Endothelial cell of umbilical vein (primary cell): Measurements from ENCODE around the gene SYNJ1. TPM values are rescaled to one million over a fixed set of nuclear protein-coding genes. Genes with fewer than 3 reads are reported as not detected.
A peak's percentile ranks its signal among the peaks of the same experiment; 100 is the strongest.

ENCODE experiments used
- BruUV-seq: library from RNA; stranded (reverse); fragments of 400-500 nt; replicated peaks from 2 replicates; lab custom pipeline; 2021; lab: Mats Ljungman, UMichigan
- CTCF ChIA-PET: fragments of 300-600, 350-600 bp; sonication (Branson Sonifier 250); formaldehyde crosslinking; loops from one replicate; lab custom pipeline; 2021; ENCODE audit warnings: antibody characterized with exemption, inconsistent platforms; lab: Charles Lee
- POLR2A ChIA-PET: fragments of 300-600, 350-600 bp; sonication (Branson Sonifier 250); formaldehyde crosslinking; loops from one replicate; lab custom pipeline; 2021; ENCODE audit warnings: antibody characterized with exemption, inconsistent platforms; lab: Charles Lee
- DNase-seq: peaks from one replicate; pipeline ENCODE4 v3.0.0-alpha.2; 2011; ENCODE audit warnings: low read depth, low spot score
- FAIRE-seq: peaks from 2 replicates; lab custom pipeline; 2011; peaks lifted over from hg19 to GRCh38; lab: Jason Lieb, UNC
- H2AFZ ChIP-seq: 2 replicates; pipeline ENCODE4 v1.6.0; 2012; ENCODE audit warnings: low read depth, low read length, control low read depth, inconsistent platforms
- H3K27ac ChIP-seq: 2 replicates; pipeline ENCODE4 v1.5.1; 2011; ENCODE audit warnings: low read depth, mild to moderate bottlenecking, control low read depth, low read length, moderate library complexity; ENCODE audit not compliant: insufficient read depth
- H3K27me3 ChIP-seq, 2 experiments: 2 replicates each; pipeline versions ENCODE4 v1.6.0 to v1.6.1; 2011; ENCODE audit warnings: low read length in 2 of 2, mixed read lengths in 1 of 2; ENCODE audit not compliant: control insufficient read depth in 2 of 2, insufficient read depth in 2 of 2
- H3K36me3 ChIP-seq, 2 experiments: 2 replicates in 1 of 2; 3 replicates in 1 of 2; pipeline ENCODE4 v1.5.1; 2011; ENCODE audit warnings: low read length in 2 of 2, mild to moderate bottlenecking in 1 of 2, moderate library complexity in 1 of 2; ENCODE audit not compliant: control insufficient read depth in 2 of 2, insufficient read depth in 2 of 2; ENCODE audit errors: extremely low read depth in 1 of 2
- H3K4me1 ChIP-seq: 3 replicates; pipeline ENCODE4 v1.5.1; 2011; ENCODE audit warnings: mild to moderate bottlenecking, low read length; ENCODE audit not compliant: control insufficient read depth, insufficient read depth; ENCODE audit errors: extremely low read depth
- H3K4me2 ChIP-seq: 2 replicates; pipeline ENCODE4 v1.6.1; 2011; ENCODE audit warnings: low read length, control low read depth, mixed read lengths; ENCODE audit not compliant: insufficient read depth
- H3K4me3 ChIP-seq, 3 experiments: fragments of 200-600 bp in 1 of 3; sonication (generic), shearing (Covaris generic) in 1 of 3; replicated peaks in 1 of 3; 2 replicates each; pipeline ENCODE4 v1.5.1; 2011 to 2016; ENCODE audit warnings: control low read depth in 3 of 3, low read length in 3 of 3, mild to moderate bottlenecking in 2 of 3, inconsistent platforms in 1 of 3, low read depth in 1 of 3, moderate library complexity in 1 of 3; ENCODE audit not compliant: insufficient read depth in 1 of 3
- H3K79me2 ChIP-seq: 2 replicates; pipeline ENCODE4 v1.6.0; 2012; ENCODE audit warnings: low read length, inconsistent platforms; ENCODE audit not compliant: control insufficient read depth, insufficient read depth
- H3K9ac ChIP-seq: replicated peaks from 2 replicates; pipeline ENCODE3; 2011; ENCODE audit warnings: low read length, control low read depth; ENCODE audit not compliant: insufficient read depth; ENCODE audit errors: extremely low read depth
- H3K9me1 ChIP-seq: replicated peaks from 3 replicates; pipeline ENCODE4 v1.6.0; 2011; ENCODE audit warnings: mild to moderate bottlenecking, low read length; ENCODE audit not compliant: control insufficient read depth, insufficient read depth; ENCODE audit errors: extremely low read depth
- H3K9me3 ChIP-seq: replicated peaks from 2 replicates; pipeline ENCODE4 v1.5.1; 2012; ENCODE audit warnings: low read length, inconsistent platforms; ENCODE audit not compliant: control insufficient read depth, insufficient read depth
- H4K20me1 ChIP-seq: replicated peaks from 2 replicates; pipeline ENCODE3; 2011; ENCODE audit warnings: mild to moderate bottlenecking, low read length; ENCODE audit not compliant: control insufficient read depth, insufficient read depth; ENCODE audit errors: extremely low read depth
- EZH2 ChIP-seq: IDR thresholded peaks from 2 replicates; pipeline ENCODE4 v1.6.1; 2012; ENCODE audit warnings: borderline replicate concordance, low read depth, mild to moderate bottlenecking, moderate library complexity, low read length, inconsistent platforms; ENCODE audit not compliant: severe bottlenecking
- FOS ChIP-seq: IDR thresholded peaks from 2 replicates; pipeline ENCODE4 v1.6.1; 2011; ENCODE audit warnings: mild to moderate bottlenecking, low read length, moderate library complexity, borderline replicate concordance; ENCODE audit not compliant: insufficient read depth
- GATA2 ChIP-seq: IDR thresholded peaks from 2 replicates; pipeline ENCODE4 v1.7.0; 2011; ENCODE audit warnings: low read depth, mild to moderate bottlenecking, moderate library complexity, mixed read lengths, low read length; ENCODE audit not compliant: insufficient read length, insufficient read depth
- JUN ChIP-seq: IDR thresholded peaks from 2 replicates; pipeline ENCODE4 v1.6.1; 2011; ENCODE audit warnings: borderline replicate concordance, low read depth; ENCODE audit not compliant: insufficient read length, insufficient read depth
- MAX ChIP-seq: IDR thresholded peaks from 2 replicates; pipeline ENCODE4 v1.6.1; 2011; ENCODE audit not compliant: insufficient read depth, insufficient read length
- POLR2A ChIP-seq: IDR thresholded peaks from 2 replicates; pipeline ENCODE4 v1.6.1; 2012; ENCODE audit warnings: low read depth, mild to moderate bottlenecking, control low read depth, low read length
- POLR2AphosphoS5 ChIP-seq: IDR thresholded peaks from 2 replicates; pipeline ENCODE4 v1.6.1; 2012; ENCODE audit warnings: low read depth, mild to moderate bottlenecking, control low read depth, low read length, moderate library complexity; ENCODE audit not compliant: insufficient read depth
- dilution Hi-C: fragments of 300-500 bp; cut with MboI; formaldehyde crosslinking; loops from one replicate; pipeline ENCODE4 v1.15.0; 2019; ENCODE audit warnings: low sequenced_read_pairs; ENCODE audit not compliant: extremely low pct_ligation_motif_present
- intact Hi-C: fragments of 100-400 bp; cut with micrococcal nuclease; formaldehyde crosslinking; loops from one replicate; pipeline ENCODE4 v1.10.0; 2022
- polyA plus RNA-seq, 4 experiments: library from polyadenylated mRNA; depleted of rRNA in 3 of 4; stranded (reverse) in 3 of 4; unstranded in 1 of 4; fragments of >200 nt; gene quantifications; 2 replicates each; pipeline versions ENCODE4 v1.2.1 to v1.2.3, GENCODE V29; 2011 to 2012; ENCODE audit warnings: missing spikeins in 1 of 4
- total RNA-seq: library from RNA; stranded (reverse); gene quantifications from 2 replicates; pipeline ENCODE4 v1.2.3, GENCODE V29; 2021

SYNJ1 gene
- total and polyA plus RNA-seq, 2 donors (not counting 3 experiments of a cell fraction or from before 2014, with no cell fraction given) = 5.9 to 17.0 TPM

DNA sequence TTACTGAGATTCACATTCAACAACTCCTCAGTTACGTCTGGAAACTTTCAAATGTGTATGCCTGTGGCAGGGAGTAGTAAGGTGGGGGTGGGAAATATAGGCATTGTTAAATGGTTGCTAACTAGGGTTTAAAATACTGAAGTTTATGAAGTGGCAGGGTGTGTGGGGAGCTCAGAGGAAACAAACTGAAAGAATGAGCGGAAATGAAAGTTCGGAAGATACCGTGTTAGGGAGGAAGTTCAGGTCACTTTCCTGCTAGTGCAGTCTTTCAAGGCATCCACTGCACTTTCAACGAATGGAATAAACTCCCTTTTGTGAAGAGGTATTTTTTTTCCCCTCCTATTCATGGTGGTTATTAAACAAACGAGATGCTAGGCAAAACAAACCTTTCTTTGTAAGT, 19.7 kb downstream of the SYNJ1 start:
- FAIRE-seq (peak; percentile 88), DNase-seq (peak; percentile 89)
- Histone ChIP-seq H3K27me3 (no peaks in the 10 kb centered on the region), H3K4me3 (peak overlapping the region in 1 of 3 experiments; percentile 27), H3K36me3 (no peaks in the 10 kb centered on the region), H3K9me1 (no peaks in the 10 kb centered on the region), H3K4me1 (peaks cover 34% of the 10 kb centered on the region), H3K79me2 (no peaks in the 10 kb centered on the region), H3K9ac (peak overlapping the region; percentile 38), H2AFZ (peak overlapping the region; percentile 64), H3K9me3 (no peaks in the 10 kb centered on the region), H4K20me1 (no peaks in the 10 kb centered on the region), H3K27ac (peak overlapping the region; percentile 60), H3K4me2 (peak overlapping the region; percentile 71)
- POLR2A ChIA-PET = interaction anchor here (1.0 kb wide), 1 partner anchor 19 kb away, joined by 3 read pairs; the partner anchor contains the start of gene SYNJ1
- intact Hi-C loops = loop anchor here (1.0 kb wide), 1 partner anchor 19 kb away; no protein-coding TSS in a partner anchor
- dilution Hi-C loops = no loop called here
- no TSS peak for BruUV-seq
- CTCF ChIA-PET = interaction anchor here (0.7 to 2.9 kb wide), 6 partner anchors 9 to 63 kb away, joined by 3 to 22 read pairs (median 3); partner anchors contain the start of genes PAXBP1 and SYNJ1
- TF ChIP-seq GATA2 (peak; percentile 66), JUN (peak; percentile 10), EZH2 (no peak), FOS (peak; percentile 24), POLR2AphosphoS5 (peak; percentile 52)

DNA sequence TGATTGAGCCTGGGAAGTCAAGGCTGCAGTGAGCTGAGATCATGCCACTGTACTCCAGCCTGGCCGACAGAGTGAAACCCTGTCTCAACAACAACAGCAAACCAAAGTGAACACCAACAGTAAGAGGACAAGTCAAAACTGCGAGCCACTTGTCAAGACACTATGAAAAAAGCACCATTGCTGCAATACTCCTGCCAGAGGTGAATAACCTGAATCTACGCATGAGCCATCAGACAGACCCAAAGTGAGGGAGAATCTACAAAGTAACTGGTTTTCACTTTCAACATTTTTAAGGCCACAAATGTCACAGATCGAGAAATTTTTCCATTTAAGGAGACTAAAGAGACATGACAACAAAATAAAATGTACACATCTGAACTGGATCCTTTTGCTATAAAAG, 21.9 kb downstream of the SYNJ1 start:
- intact Hi-C loops (no loop called here), dilution Hi-C loops (no loop called here)
- no peaks in the 10 kb centered on the region for H3K36me3 ChIP-seq
- POLR2A ChIA-PET = no interaction called here
- no peaks in the 10 kb centered on the region for H4K20me1 ChIP-seq
- no peak overlapping the region for H3K4me3 ChIP-seq
- no peaks in the 10 kb centered on the region for H3K9me1 ChIP-seq
- FAIRE-seq = no peak
- no peak overlapping the region for H3K4me2 ChIP-seq
- CTCF ChIA-PET = no interaction called here
- H3K27ac ChIP-seq = no peak overlapping the region
- H3K9ac ChIP-seq = no peak overlapping the region
- no peak for DNase-seq
- H3K79me2 ChIP-seq = no peaks in the 10 kb centered on the region
- peaks cover 35% of the 10 kb centered on the region for H3K4me1 ChIP-seq
- no peak for TF ChIP-seq POLR2A
- TF ChIP-seq GATA2 = no peak
- no peak for TF ChIP-seq MAX
- no peak for TF ChIP-seq POLR2AphosphoS5
- TF ChIP-seq JUN = no peak
- H3K9me3 ChIP-seq = no peaks in the 10 kb centered on the region
- no peak overlapping the region for H2AFZ ChIP-seq
- H3K27me3 ChIP-seq = no peaks in the 10 kb centered on the region
- BruUV-seq = no TSS peak
